H9 (cell line): ENCODE measurements around the gene RPP25. TPM values are rescaled to one million over a fixed set of nuclear protein-coding genes. Genes with fewer than 3 reads are reported as not detected.

Experiments used
- DNase-seq: peaks from one replicate; pipeline ENCODE4 v3.0.0-alpha.2; 2017
- H2AFZ ChIP-seq: one replicate; pipeline ENCODE4 v1.6.1; 2013; ENCODE audit warnings: mild to moderate bottlenecking, low read length, control low read depth, moderate library complexity
- H2AK5ac ChIP-seq: 2 replicates; pipeline ENCODE4 v1.6.1; 2013; ENCODE audit warnings: low read length, control low read depth, mixed read lengths; ENCODE audit not compliant: insufficient read length
- H2BK120ac ChIP-seq: one replicate; pipeline ENCODE4 v1.6.1; 2013; ENCODE audit warnings: low read depth, mild to moderate bottlenecking, low read length, control low read depth, inconsistent platforms; ENCODE audit not compliant: poor library complexity, severe bottlenecking
- H2BK12ac ChIP-seq: 2 replicates; pipeline ENCODE4 v1.6.1; 2013; ENCODE audit warnings: low read length, control low read depth, mixed read lengths, low read depth; ENCODE audit not compliant: insufficient read length
- H2BK15ac ChIP-seq: 2 replicates; pipeline ENCODE4 v1.6.1; 2013; ENCODE audit warnings: low read depth, low read length, control low read depth
- H2BK20ac ChIP-seq: one replicate; pipeline ENCODE4 v1.6.1; 2013; ENCODE audit warnings: low read depth, mild to moderate bottlenecking, low read length, control low read depth, inconsistent platforms; ENCODE audit not compliant: poor library complexity, severe bottlenecking
- H2BK5ac ChIP-seq: 2 replicates; pipeline ENCODE4 v1.6.1; 2013; ENCODE audit warnings: low read length, control low read depth, mixed read lengths; ENCODE audit not compliant: insufficient read length
- H3K14ac ChIP-seq: 2 replicates; pipeline ENCODE4 v1.6.1; 2013; ENCODE audit warnings: low read length, control low read depth; ENCODE audit not compliant: insufficient read depth
- H3K18ac ChIP-seq: 2 replicates; pipeline ENCODE4 v1.6.1; 2013; ENCODE audit warnings: low read depth, mild to moderate bottlenecking, mixed read lengths, low read length, control low read depth; ENCODE audit not compliant: insufficient read length
- H3K23ac ChIP-seq: 2 replicates; pipeline ENCODE4 v1.6.1; 2013; ENCODE audit warnings: low read length, control low read depth, mixed read lengths, low read depth; ENCODE audit not compliant: insufficient read length
- H3K23me2 ChIP-seq: 2 replicates; pipeline ENCODE4 v1.6.1; 2013; ENCODE audit warnings: low read depth, mild to moderate bottlenecking, mixed read lengths, low read length, control low read depth; ENCODE audit not compliant: insufficient read length, poor library complexity, severe bottlenecking
- H3K27ac ChIP-seq: 2 replicates; pipeline ENCODE4 v1.5.1; 2013; ENCODE audit warnings: low read length, control low read depth, mixed read lengths, low read depth; ENCODE audit not compliant: insufficient read length
- H3K27me3 ChIP-seq: 2 replicates; pipeline ENCODE4 v1.6.1; 2013; ENCODE audit warnings: low read length, control low read depth, inconsistent platforms; ENCODE audit not compliant: insufficient read depth
- H3K4ac ChIP-seq: 2 replicates; pipeline ENCODE4 v1.6.1; 2013; ENCODE audit warnings: low read depth, mild to moderate bottlenecking, control low read depth, inconsistent platforms, low read length, moderate library complexity
- H3K4me1 ChIP-seq: 2 replicates; pipeline ENCODE4 v1.6.1; 2013; ENCODE audit warnings: low read length, control low read depth, inconsistent platforms; ENCODE audit not compliant: insufficient read depth
- H3K4me2 ChIP-seq: 2 replicates; pipeline ENCODE4 v1.6.1; 2013; ENCODE audit warnings: low read length, control low read depth, mixed read lengths; ENCODE audit not compliant: insufficient read length, insufficient read depth
- H3K56ac ChIP-seq: 2 replicates; pipeline ENCODE4 v1.6.1; 2013; ENCODE audit warnings: low read depth, mild to moderate bottlenecking, mixed read lengths, low read length, control low read depth; ENCODE audit not compliant: insufficient read length
- H3K79me1 ChIP-seq: 2 replicates; pipeline ENCODE4 v1.6.1; 2013; ENCODE audit warnings: low read depth, mild to moderate bottlenecking, moderate library complexity, low read length, control low read depth, inconsistent platforms; ENCODE audit not compliant: insufficient read depth, poor library complexity, severe bottlenecking
- H3K79me2 ChIP-seq: 2 replicates; pipeline ENCODE4 v1.6.1; 2013; ENCODE audit warnings: low read length, control low read depth, inconsistent platforms; ENCODE audit not compliant: insufficient read depth
- H3K9ac ChIP-seq: 2 replicates; pipeline ENCODE4 v1.6.1; 2013; ENCODE audit warnings: low read length, control low read depth, mixed read lengths; ENCODE audit not compliant: insufficient read length; ENCODE audit errors: extremely low read depth
- H3K9me3 ChIP-seq: one replicate; pipeline ENCODE4 v1.6.1; 2013; ENCODE audit warnings: low read depth, low read length, inconsistent platforms; ENCODE audit not compliant: control insufficient read depth
- H3T11ph ChIP-seq: one replicate; pipeline ENCODE4 v1.6.1; 2013; ENCODE audit warnings: mild to moderate bottlenecking, low read length, control low read depth, inconsistent platforms
- H4K20me1 ChIP-seq: one replicate; pipeline ENCODE4 v1.6.1; 2013; ENCODE audit not compliant: control insufficient read depth, insufficient read length, insufficient read depth
- H4K5ac ChIP-seq: 2 replicates; pipeline ENCODE4 v1.6.1; 2013; ENCODE audit warnings: low read depth, mild to moderate bottlenecking, mixed read lengths, low read length, control low read depth; ENCODE audit not compliant: insufficient read length
- H4K8ac ChIP-seq: replicated peaks from 2 replicates; pipeline ENCODE4 v1.6.1; 2013; ENCODE audit warnings: low read length, control low read depth, mixed read lengths, low read depth; ENCODE audit not compliant: insufficient read length
- H4K91ac ChIP-seq: 2 replicates; pipeline ENCODE4 v1.6.1; 2013; ENCODE audit warnings: low read depth, mild to moderate bottlenecking, moderate library complexity, mixed read lengths, low read length, control low read depth; ENCODE audit not compliant: insufficient read length
- H3K27ac Mint-ChIP-seq, 3 experiments: 2 replicates in 2 of 3; 3 replicates in 1 of 3; pipeline ENCODE4 v1.8.0; 2020 to 2021; ENCODE audit warnings: mixed read lengths in 3 of 3, mild to moderate bottlenecking in 1 of 3, moderate library complexity in 1 of 3
- H3K27me3 Mint-ChIP-seq: 2 replicates; pipeline ENCODE4 v1.8.0; 2021; ENCODE audit warnings: low read depth, mild to moderate bottlenecking, moderate library complexity, mixed read lengths
- H3K36me3 Mint-ChIP-seq, 3 experiments: 2 replicates in 2 of 3; 3 replicates in 1 of 3; pipeline ENCODE4 v1.8.0; 2020 to 2021; ENCODE audit warnings: low read depth in 3 of 3, mixed read lengths in 3 of 3; ENCODE audit not compliant: insufficient read depth in 1 of 3
- H3K4me1 Mint-ChIP-seq, 2 experiments: 2 replicates each; pipeline ENCODE4 v1.8.0; 2020; ENCODE audit warnings: mixed read lengths in 2 of 2
- H3K4me3 Mint-ChIP-seq, 2 experiments: 2 replicates in 1 of 2; 3 replicates in 1 of 2; pipeline ENCODE4 v1.8.0; 2020 to 2021; ENCODE audit warnings: mild to moderate bottlenecking in 2 of 2, mixed read lengths in 2 of 2, moderate library complexity in 1 of 2
- H3K9me3 Mint-ChIP-seq, 2 experiments: 2 replicates in 1 of 2; 3 replicates in 1 of 2; pipeline ENCODE4 v1.8.0; 2020; ENCODE audit warnings: mild to moderate bottlenecking in 2 of 2, mixed read lengths in 2 of 2, moderate library complexity in 1 of 2
- WGBS: extraction: QIAGEN DNeasy Blood & Tissue Kit; methylation state at CpG from one replicate; pipeline ENCODE4 v1.1.7; 2013; ENCODE audit warnings: missing lambda C conversion rate, low lambda C conversion rate, mixed read lengths; ENCODE audit not compliant: insufficient read length; ENCODE audit errors: extremely low coverage; 5-methylcytosine and 5-hydroxymethylcytosine counted together
- total RNA-seq: library from RNA; stranded (reverse); gene quantifications from 2 replicates; pipeline ENCODE4 v1.2.1, GENCODE V29; 2021
- TF ChIP-seq, protein P1 (sequence below): fragments of 200-600 bp; sonication (generic); conservative IDR thresholded peaks from 3 replicates; pipeline ENCODE4 v1.8.0; 2021; ENCODE audit warnings: antibody characterized with exemption, mild to moderate bottlenecking

Gene RPP25
- total RNA-seq, 1 experiment from 2014 or later = 12.6 TPM

- no CpG with 5 or more reads among the region's 4 CpGs for whole genome bisulfite sequencing
- Histone ChIP-seq H2AFZ (no peak overlapping the region), H3K4me1 (no peaks in the 10 kb centered on the region), H3K27me3 (no peaks in the 10 kb centered on the region), H2BK120ac (no peak overlapping the region), H2BK12ac (no peak overlapping the region), H3K23me2 (no peaks in the 10 kb centered on the region), H4K8ac (no peak overlapping the region), H2AK5ac (no peak overlapping the region), H4K20me1 (no peaks in the 10 kb centered on the region), H3K23ac (no peak overlapping the region), H4K5ac (no peak overlapping the region), H3K9me3 (no peaks in the 10 kb centered on the region), H3K14ac (no peak overlapping the region), H3K18ac (no peak overlapping the region), H2BK5ac (no peak overlapping the region), H3T11ph (no peak overlapping the region), H2BK20ac (no peak overlapping the region), H3K27ac (no peak overlapping the region), H2BK15ac (no peak overlapping the region), H3K9ac (no peak overlapping the region), H3K56ac (no peak overlapping the region), H3K79me1 (no peaks in the 10 kb centered on the region), H3K4me2 (no peak overlapping the region), H3K4ac (no peak overlapping the region), H3K79me2 (no peaks in the 10 kb centered on the region), H4K91ac (no peak overlapping the region)
- Mint-ChIP-seq H3K9me3 (peaks cover 0 to 2% of the 10 kb centered on the region in 2 experiments; a peak in 1 of 5 replicates), H3K4me3 (no peak overlapping the region), H3K36me3 (peaks cover 0 to 2% (median 0%) of the 10 kb centered on the region in 3 experiments; a peak in 1 of 7 replicates), H3K27me3 (peaks cover 12% of the 10 kb centered on the region), H3K4me1 (peaks cover 3 to 22% of the 10 kb centered on the region in 2 experiments; a peak in 3 of 4 replicates), H3K27ac (peak overlapping the region in 1 of 3 experiments; percentile 32; a peak in 1 of 7 replicates)
- DNase-seq = no peak
- TF ChIP-seq, protein P1, sequence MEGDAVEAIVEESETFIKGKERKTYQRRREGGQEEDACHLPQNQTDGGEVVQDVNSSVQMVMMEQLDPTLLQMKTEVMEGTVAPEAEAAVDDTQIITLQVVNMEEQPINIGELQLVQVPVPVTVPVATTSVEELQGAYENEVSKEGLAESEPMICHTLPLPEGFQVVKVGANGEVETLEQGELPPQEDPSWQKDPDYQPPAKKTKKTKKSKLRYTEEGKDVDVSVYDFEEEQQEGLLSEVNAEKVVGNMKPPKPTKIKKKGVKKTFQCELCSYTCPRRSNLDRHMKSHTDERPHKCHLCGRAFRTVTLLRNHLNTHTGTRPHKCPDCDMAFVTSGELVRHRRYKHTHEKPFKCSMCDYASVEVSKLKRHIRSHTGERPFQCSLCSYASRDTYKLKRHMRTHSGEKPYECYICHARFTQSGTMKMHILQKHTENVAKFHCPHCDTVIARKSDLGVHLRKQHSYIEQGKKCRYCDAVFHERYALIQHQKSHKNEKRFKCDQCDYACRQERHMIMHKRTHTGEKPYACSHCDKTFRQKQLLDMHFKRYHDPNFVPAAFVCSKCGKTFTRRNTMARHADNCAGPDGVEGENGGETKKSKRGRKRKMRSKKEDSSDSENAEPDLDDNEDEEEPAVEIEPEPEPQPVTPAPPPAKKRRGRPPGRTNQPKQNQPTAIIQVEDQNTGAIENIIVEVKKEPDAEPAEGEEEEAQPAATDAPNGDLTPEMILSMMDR = no peak
Measured at GRCh38 chr15:74977599-74977998, 21.0 kb upstream of the RPP25 start.
